GM12874 (cell line): ENCODE measurements around the gene SHISA8.

Source experiments
- TF ChIP-seq, protein P1 (sequence below): IDR thresholded peaks from 2 replicates; pipeline ENCODE4 v1.5.1; 2011; ENCODE audit warnings: low read depth, mild to moderate bottlenecking, control low read depth, low read length, moderate library complexity; ENCODE audit not compliant: insufficient read depth

The SHISA8 gene

DNA sequence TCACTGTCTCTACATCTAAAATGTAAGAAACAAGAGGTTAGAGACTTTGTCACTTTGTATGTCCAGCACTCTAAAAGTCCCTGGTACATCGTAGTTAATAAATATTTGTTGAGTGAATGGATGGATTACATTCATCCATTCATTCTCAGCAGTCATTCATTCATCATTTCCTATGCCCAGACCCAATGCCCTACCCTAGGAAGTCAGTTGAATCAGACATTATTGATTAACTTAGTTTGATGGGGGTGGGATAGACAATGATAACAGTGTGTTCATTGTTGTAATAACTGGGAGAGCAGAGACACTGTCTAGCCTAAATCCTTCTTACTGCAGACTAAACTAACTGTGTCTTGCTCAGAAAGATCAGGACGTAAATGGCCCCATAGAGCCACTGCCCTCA, 33.3 kb upstream of the SHISA8 start:
- TF ChIP-seq, protein P1, sequence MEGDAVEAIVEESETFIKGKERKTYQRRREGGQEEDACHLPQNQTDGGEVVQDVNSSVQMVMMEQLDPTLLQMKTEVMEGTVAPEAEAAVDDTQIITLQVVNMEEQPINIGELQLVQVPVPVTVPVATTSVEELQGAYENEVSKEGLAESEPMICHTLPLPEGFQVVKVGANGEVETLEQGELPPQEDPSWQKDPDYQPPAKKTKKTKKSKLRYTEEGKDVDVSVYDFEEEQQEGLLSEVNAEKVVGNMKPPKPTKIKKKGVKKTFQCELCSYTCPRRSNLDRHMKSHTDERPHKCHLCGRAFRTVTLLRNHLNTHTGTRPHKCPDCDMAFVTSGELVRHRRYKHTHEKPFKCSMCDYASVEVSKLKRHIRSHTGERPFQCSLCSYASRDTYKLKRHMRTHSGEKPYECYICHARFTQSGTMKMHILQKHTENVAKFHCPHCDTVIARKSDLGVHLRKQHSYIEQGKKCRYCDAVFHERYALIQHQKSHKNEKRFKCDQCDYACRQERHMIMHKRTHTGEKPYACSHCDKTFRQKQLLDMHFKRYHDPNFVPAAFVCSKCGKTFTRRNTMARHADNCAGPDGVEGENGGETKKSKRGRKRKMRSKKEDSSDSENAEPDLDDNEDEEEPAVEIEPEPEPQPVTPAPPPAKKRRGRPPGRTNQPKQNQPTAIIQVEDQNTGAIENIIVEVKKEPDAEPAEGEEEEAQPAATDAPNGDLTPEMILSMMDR = no peak

DNA sequence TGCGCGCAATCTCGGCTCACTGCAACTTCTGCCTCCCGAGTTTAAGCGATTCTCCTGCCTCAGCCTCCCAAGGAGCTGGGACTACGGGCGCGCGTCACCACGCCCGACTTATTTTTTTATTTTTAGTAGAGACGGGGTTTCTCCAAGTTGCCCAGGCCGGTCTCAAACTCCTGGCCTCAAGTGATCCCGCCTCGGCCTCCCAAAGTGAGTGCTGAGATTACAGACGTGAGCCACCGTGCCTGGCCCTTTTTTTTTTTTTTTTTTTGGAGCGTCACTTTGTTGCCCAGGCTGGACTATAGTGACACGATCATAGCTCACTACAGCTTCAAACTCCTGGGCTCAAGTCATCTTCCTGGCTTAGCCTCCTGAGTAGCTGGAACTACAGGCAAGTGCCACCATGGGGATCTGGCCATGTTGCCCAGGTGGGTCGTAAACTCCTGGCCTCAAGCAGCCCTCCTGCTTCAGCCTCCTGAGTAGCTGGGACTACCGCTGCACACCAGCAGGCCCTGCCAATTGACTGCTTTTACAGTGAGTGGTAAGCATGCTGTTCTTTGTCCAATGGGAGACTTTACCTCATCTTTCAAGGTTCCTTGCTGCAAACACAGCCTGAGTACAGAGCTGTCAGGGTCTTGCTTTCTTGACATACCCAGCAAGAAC, 32.7 kb upstream of the SHISA8 start:
- TF ChIP-seq, protein P1 = no peak

DNA sequence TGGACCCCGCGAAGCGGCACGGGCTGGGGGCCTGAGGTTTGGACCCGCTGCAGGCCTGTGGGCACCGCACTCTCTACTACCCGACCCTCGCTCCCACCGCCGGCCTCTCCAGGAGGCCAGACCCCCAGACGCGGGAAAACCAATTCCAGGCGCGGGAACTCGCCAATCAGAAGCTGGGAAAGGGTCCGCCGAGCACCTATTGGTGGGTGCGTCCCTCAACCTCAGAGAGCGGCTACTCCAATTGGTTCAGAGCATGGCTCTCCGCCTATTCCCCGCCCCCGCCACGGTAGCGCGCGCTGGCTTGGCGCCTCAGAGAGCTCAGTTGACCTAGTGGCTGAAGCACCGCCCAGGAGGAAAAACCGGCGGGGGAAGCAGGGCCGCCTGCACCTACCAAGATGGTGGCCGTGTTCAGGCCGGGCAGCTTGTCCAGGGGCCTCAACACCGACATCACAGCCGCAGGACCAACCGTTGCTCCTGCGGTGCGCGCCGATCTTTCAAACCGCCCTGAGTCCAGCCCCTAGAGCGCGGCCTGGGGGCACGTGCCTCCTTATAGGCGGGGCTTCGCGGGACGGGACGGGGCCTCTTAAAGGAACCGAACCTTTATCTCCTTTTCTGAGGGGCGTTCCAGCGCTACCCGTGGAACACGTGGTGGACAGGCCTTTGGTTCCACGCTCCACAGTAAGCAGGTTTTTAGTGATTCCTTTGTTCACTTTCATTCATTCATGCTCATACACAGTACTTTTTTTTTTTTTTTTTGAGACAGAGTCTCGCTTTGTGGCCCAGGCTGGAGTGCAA, 32.0 kb upstream of the SHISA8 start, which contains the start of gene CENPM:
Gene CENPM (minus strand): TSS at position 524 of the 795 bp plus-strand sequence. CDS start 76 bp downstream, at position 448.
- TF ChIP-seq, protein P1 = no peak

DNA sequence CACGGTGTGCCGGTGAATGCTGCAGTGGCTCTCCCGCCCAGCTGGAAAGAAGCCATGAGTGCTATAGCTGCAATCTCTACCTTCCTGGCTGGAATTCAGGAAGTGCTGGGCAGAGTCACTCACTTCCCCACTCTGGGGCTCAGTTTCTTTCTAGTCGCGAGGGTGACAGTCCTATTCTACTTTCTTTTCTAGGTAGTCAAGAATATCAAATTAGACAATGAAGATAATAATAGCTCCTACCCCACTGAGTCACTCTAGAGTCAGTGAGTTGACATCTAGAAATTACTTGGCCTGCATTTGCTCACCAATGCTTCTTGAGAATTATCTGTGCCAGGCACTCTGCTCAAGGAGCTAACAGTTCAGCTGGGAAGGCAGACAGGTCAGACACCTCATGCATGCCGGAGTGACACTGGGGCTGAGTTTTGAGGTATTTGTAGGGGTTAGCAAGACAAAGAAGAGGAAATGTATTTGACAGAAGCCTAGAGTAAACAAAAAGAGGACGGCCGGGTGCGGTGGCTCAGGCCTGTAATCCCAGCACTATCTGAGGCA, 28.9 kb upstream of the SHISA8 start:
- TF ChIP-seq, protein P1 = no peak

DNA sequence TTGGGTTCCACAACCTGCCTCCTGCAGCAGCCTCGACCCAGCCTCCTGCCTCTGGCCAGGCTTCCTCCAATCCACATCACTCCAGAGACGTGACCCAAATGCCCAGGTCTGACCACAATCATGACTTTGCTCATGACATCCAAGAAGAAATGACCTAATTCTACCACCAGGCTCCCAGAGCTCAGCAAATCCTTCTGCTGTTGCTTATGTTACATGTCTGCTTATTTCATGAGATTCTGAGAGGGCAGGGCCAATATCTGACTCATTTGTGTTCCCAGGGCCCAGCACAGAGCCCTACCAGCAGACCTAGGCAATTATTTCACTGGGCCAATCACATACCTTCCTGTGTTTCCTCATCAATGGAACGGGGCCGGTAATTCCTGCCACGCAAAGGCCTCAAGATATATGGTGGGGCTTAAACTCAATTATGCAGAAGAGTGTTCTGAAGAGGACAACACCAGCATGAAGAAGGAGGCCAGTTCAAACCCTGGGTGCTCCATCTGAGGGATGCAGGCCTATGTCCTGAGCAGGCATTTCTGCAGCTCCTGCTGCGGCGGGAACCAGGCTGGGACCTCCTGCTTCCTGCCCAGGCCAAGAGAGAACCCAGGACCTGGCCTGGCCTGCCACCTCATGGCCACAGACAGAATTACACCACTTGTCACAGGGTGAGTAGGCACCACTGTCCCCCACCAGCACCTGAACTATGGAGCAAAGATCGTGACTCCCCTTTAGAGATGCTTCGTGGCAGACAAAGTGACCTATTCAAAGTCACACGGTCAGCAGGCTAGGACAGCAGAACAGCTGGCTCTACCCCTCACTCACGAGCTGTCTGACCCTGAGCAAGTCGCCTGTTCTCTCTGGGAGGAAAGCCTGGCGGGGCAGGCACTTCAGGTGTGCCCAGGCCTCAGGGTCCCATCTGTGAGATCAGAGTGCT, 26.2 kb upstream of the SHISA8 start:
- TF ChIP-seq, protein P1 = peak; percentile 93

DNA sequence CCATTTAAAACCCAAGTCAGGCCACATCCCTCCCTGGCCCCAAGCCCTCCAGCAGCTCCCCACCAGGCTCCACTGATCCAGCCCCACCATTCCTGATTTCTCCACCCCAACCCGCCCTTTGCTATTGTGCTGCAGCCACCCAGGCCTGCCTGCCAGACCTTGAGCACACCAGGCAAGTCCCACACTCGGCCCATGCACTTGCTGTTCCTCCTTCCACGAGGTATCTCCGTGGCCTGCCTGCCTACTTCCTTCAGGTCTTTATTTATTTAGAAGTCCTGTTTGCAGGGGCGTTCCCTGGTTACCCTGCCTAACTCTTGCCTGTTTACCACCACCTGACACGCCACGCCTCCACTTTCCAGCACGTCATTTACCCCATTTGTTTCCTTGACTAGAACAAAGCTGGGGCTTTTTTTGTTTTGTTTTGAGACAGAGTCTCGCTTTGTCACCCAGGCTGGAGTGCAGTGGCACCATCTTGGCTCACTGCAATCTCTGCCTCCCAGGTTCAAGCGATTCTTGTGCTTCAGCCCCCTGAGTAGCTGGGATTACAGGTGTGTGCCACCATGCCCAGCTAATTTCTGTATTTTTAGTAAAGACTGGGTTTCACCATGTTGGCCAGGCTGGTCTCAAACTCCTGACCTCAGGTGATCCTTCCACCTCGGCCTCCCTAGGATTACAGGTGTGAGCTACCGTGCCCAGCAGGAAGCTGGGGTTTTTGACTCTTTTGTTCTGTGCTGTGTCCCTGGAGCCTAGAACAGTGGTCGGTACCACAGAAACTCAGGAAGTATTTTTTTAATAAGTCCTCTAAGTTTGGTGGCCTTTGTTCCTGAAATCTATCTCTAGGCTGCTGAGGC, 25.3 kb upstream of the SHISA8 start:
- TF ChIP-seq, protein P1 = no peak
